ENCODE data around the gene RING1.
"Not testable (repeated sequence)": the region's sequence is repeated elsewhere in the genome, so short reads cannot be mapped to it uniquely, and the experiment has no call there.

The RING1 gene

GRCh38 chr6:33205191-33206026, 2.9 kb upstream of the RING1 start:
- DNase-seq (ENCODE audit: low read depth in 2 of 3, low spot score in 2 of 3), result peak in 2 of 3 experiments; percentile 38 to 42

GRCh38 chr6:33206027-33206863, 2.1 kb upstream of the RING1 start:
- no peak for DNase-seq (ENCODE audit: low read depth in 2 of 3, low spot score in 2 of 3)

- no peak for DNase-seq (ENCODE audit: low read depth in 2 of 3, low spot score in 2 of 3)
These were observed 1.3 kb upstream of the RING1 start for GRCh38 chr6:33206864-33207551.

- no peak for DNase-seq (ENCODE audit: low read depth in 2 of 3, low spot score in 2 of 3)
These were observed 679 bp upstream of the RING1 start for GRCh38 chr6:33207552-33208090.

GRCh38 chr6:33209856-33210255, 1.6 kb downstream of the RING1 start:
- DNase-seq (ENCODE audit: low read depth in 2 of 3, low spot score in 2 of 3), result no peak

GRCh38 chr6:33211136-33211535, 2.8 kb downstream of the RING1 start:
- DNase-seq (ENCODE audit: low read depth in 2 of 3, low spot score in 2 of 3), result no peak

- no peak for DNase-seq (ENCODE audit: low read depth in 2 of 3, low spot score in 2 of 3)
These were observed 3.5 kb downstream of the RING1 start for GRCh38 chr6:33211666-33212422.

GRCh38 chr6:33212857-33213165, 4.5 kb downstream of the RING1 start:
- DNase-seq (ENCODE audit: low read depth in 2 of 3, low spot score in 2 of 3), result no peak

- DNase-seq (ENCODE audit: low read depth in 2 of 3, low spot score in 2 of 3), result no peak
These were observed 5.1 kb downstream of the RING1 start for GRCh38 chr6:33213166-33213988.

- no peak for DNase-seq (ENCODE audit: low read depth in 2 of 3, low spot score in 2 of 3)
These were observed 5.7 kb downstream of the RING1 start for GRCh38 chr6:33213989-33214335.

- DNase-seq (ENCODE audit: low read depth in 2 of 3, low spot score in 2 of 3), result no peak
These were observed 7.2 kb downstream of the RING1 start for GRCh38 chr6:33215271-33216116.

GRCh38 chr6:33216117-33216649, 7.9 kb downstream of the RING1 start:
- DNase-seq (ENCODE audit: low read depth in 2 of 3, low spot score in 2 of 3), result no peak

GRCh38 chr6:33217246-33217645, 8.9 kb downstream of the RING1 start:
- DNase-seq (ENCODE audit: low read depth in 2 of 3, low spot score in 2 of 3), result no peak

GRCh38 chr6:33217681-33218080, 9.4 kb downstream of the RING1 start:
- no peak for DNase-seq (ENCODE audit: low read depth in 2 of 3, low spot score in 2 of 3)

GRCh38 chr6:33226503-33227120, 18.3 kb downstream of the RING1 start:
- DNase-seq (ENCODE audit: low read depth in 2 of 3, low spot score in 2 of 3), result not testable (repeated sequence)

- DNase-seq (ENCODE audit: low read depth in 2 of 3, low spot score in 2 of 3), result no peak
These were observed 26.9 kb downstream of the RING1 start for GRCh38 chr6:33235221-33235634.

- DNase-seq (ENCODE audit: low read depth in 2 of 3, low spot score in 2 of 3), result no peak
These were observed 28.0 kb downstream of the RING1 start for GRCh38 chr6:33236328-33236727.

- DNase-seq (ENCODE audit: low read depth in 2 of 3, low spot score in 2 of 3), result no peak
These were observed 28.6 kb downstream of the RING1 start for GRCh38 chr6:33236852-33237251.

Measured in activated CD8-positive, alpha-beta memory T cell treated with anti-CD3 and anti-CD28 coated beads for 48 hours (primary cell).